Stomach (tissue), 9 donors: ENCODE results near the gene TMEM131. TPM values are rescaled to one million over a fixed set of nuclear protein-coding genes. Genes with fewer than 3 reads are reported as not detected.

ENCODE experiments used
- DNase-seq, 2 donors: peaks; one replicate each; pipeline versions ENCODE4 v3.0.0 to v3.0.0-alpha.2; 2013 to 2019
- H3K27ac ChIP-seq, 5 donors: fragments of 200-600 bp in 4 of 5; sonication (generic) in 4 of 5; one replicate each; pipeline ENCODE4 v1.5.1; 2013 to 2019; ENCODE audit warnings: mild to moderate bottlenecking in 1 of 5, moderate library complexity in 1 of 5
- H3K27me3 ChIP-seq, 3 donors: fragments of 200-600 bp; sonication (generic); one replicate each; pipeline ENCODE4 v1.5.1; 2017 to 2019; ENCODE audit warnings: mixed run types in 1 of 3
- H3K36me3 ChIP-seq, 4 donors: fragments of 200-600 bp; sonication (generic); 1 replicate in 3 of 4; 2 replicates in 1 of 4; pipeline ENCODE4 v1.5.1; 2016 to 2019
- H3K4me1 ChIP-seq, 4 donors: fragments of 200-600 bp; sonication (generic); one replicate each; pipeline ENCODE4 v1.5.1; 2016 to 2019
- H3K4me3 ChIP-seq, 4 donors: fragments of 200-600 bp; sonication (generic) in 3 of 4; one replicate each; pipeline ENCODE4 v1.5.1; 2016 to 2019; ENCODE audit warnings: mild to moderate bottlenecking in 1 of 4
- H3K9me3 ChIP-seq, 4 donors: fragments of 200-600 bp; sonication (generic); one replicate each; pipeline ENCODE4 v1.5.1; 2016 to 2019
- CTCF ChIP-seq, 7 experiments: fragments of 450-650 bp in 4 of 7; fragments of 200-600 bp in 3 of 7; sonication (generic) in 3 of 7; IDR thresholded peaks; one replicate each; pipeline ENCODE4 v1.5.1; 2016 to 2019; ENCODE audit warnings: antibody characterized with exemption in 7 of 7, control low read depth in 2 of 7, mild to moderate bottlenecking in 1 of 7
- EP300 ChIP-seq: sonication (generic); formaldehyde crosslinking; IDR thresholded peaks from one replicate; pipeline ENCODE4 v1.6.1; 2017; ENCODE audit warnings: antibody characterized with exemption
- POLR2A ChIP-seq, 4 donors: fragments of 450-650 bp; IDR thresholded peaks; one replicate each; pipeline ENCODE4 v1.6.1; 2016; ENCODE audit warnings: antibody characterized with exemption in 4 of 4, control low read depth in 2 of 4, mild to moderate bottlenecking in 1 of 4, moderate library complexity in 1 of 4
- POLR2AphosphoS5 ChIP-seq, 3 donors: sonication (generic); formaldehyde crosslinking; IDR thresholded peaks; one replicate each; pipeline ENCODE4 v1.6.1; 2016; ENCODE audit warnings: antibody characterized with exemption in 3 of 3
- WGBS, 5 donors: extraction: QIAGEN DNeasy Blood & Tissue Kit in 3 of 5; methylation state at CpG; one replicate each; pipeline versions ENCODE4 v1.1.5 to v1.1.7; 2013 to 2018; 5-methylcytosine and 5-hydroxymethylcytosine counted together
- intact Hi-C: fragments of 100-400 bp; cut with DNase I; formaldehyde crosslinking; loops from one replicate; pipeline ENCODE4 v1.15.1; 2023; ENCODE audit warnings: low total_unique reads
- polyA plus RNA-seq, 3 donors: library from polyadenylated mRNA; stranded (reverse); fragments of 200-250 nt; gene quantifications; one replicate each; pipeline ENCODE4 v1.2.3, GENCODE V29; 2013
- total RNA-seq, 5 donors: library from RNA; depleted of rRNA; stranded (reverse); fragments of >200 nt; gene quantifications; one replicate each; pipeline versions ENCODE4 v1.1.0 to v1.2.3, GENCODE V29; 2014 to 2016
- donor health status: healthy with polysubstance abuse.
- donor health status: Bipolar disorder and iron deficiency.
- donor health status: healthy.

The TMEM131 gene
- total and polyA plus RNA-seq, 8 donors = 4.4 to 119 (median 43.1) TPM

- no peak overlapping the region for H3K4me3 ChIP-seq
- peaks cover 17 to 57% (median 43%) of the 10 kb centered on the region in 4 donors for H3K36me3 ChIP-seq
- no peaks in the 10 kb centered on the region for H3K9me3 ChIP-seq
- peak overlapping the region in 1 of 5 donors; percentile 18 for H3K27ac ChIP-seq
- peaks cover 0 to 16% (median 3%) of the 10 kb centered on the region in 4 donors for H3K4me1 ChIP-seq
- WGBS, 5 donors = 83 to 91% (median 89%) methylated on average over 3 of the region's 3 CpGs
- no peak for DNase-seq
- no peaks in the 10 kb centered on the region for H3K27me3 ChIP-seq
- intact Hi-C loops = no loop called here
- TF ChIP-seq POLR2A (IDR thresholded peaks at IDR 0.05) = no peak
- no peak for TF ChIP-seq POLR2AphosphoS5 (IDR thresholded peaks at IDR 0.05)
- no peak for TF ChIP-seq EP300
- no peak for TF ChIP-seq CTCF (IDR thresholded peaks at IDR 0.05)
Observed at GRCh38 chr2:97752342-97753334, 243.1 kb downstream of the TMEM131 start.

GRCh38 chr2:97751752-97752151, 244.0 kb downstream of the TMEM131 start:
- H3K27ac ChIP-seq = peak overlapping the region in 1 of 5 donors; percentile 18
- H3K36me3 ChIP-seq = peaks cover 9 to 48% (median 34%) of the 10 kb centered on the region in 4 donors
- TF ChIP-seq CTCF (IDR thresholded peaks at IDR 0.05) (no peak), POLR2A (IDR thresholded peaks at IDR 0.05) (no peak), EP300 (no peak)
- 44 to 62% (median 47%) methylated on average over 3 of the region's 3 CpGs for WGBS, 5 donors
- peak in 1 of 2 donors; percentile 30 for DNase-seq
- H3K27me3 ChIP-seq = no peaks in the 10 kb centered on the region
- H3K4me3 ChIP-seq = no peak overlapping the region
- no peaks in the 10 kb centered on the region for H3K9me3 ChIP-seq
- H3K4me1 ChIP-seq = peaks cover 0 to 25% (median 3%) of the 10 kb centered on the region in 4 donors
- intact Hi-C loops = no loop called here

DNA sequence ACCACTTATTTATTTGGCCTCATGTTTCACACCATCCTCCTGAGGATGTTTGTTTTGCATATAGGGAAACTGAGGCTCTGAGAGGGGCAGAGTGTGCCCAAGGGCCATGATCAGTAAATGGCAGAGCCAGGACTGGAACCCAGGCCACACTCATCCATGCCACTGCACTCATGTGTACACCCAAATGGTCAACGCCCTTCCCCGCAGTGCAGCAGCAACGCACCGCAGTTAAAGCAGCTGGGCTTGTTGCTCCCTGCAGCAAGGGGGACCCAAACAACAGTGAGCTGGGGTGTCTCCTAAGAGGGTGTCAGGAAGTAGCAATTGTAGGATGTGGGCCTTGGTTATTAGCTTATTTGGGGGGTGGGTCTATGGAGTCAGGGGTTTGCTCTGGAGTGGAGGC, 245.7 kb downstream of the TMEM131 start:
- 83 to 99% (median 97%) methylated on average over 3 to 4 of the region's 4 CpGs for WGBS, 5 donors
- intact Hi-C loops = no loop called here
- peaks cover 0 to 31% (median 18%) of the 10 kb centered on the region in 4 donors for H3K36me3 ChIP-seq

More for the DNA sequence above, 245.7 kb downstream of the TMEM131 start:
- Histone ChIP-seq H3K9me3 (no peaks in the 10 kb centered on the region), H3K27me3 (no peaks in the 10 kb centered on the region), H3K4me1 (peaks cover 0 to 41% (median 9%) of the 10 kb centered on the region in 4 donors), H3K27ac (no peak overlapping the region), H3K4me3 (no peak overlapping the region)
- no peak for TF ChIP-seq EP300
- TF ChIP-seq POLR2AphosphoS5 (IDR thresholded peaks at IDR 0.05) = no peak
- TF ChIP-seq CTCF (IDR thresholded peaks at IDR 0.05) = no peak
- no peak for TF ChIP-seq POLR2A (IDR thresholded peaks at IDR 0.05)
- DNase-seq = no peak
